HFFc6 (cell line): ENCODE results near the gene METTL1. TPM values are rescaled to one million over a fixed set of nuclear protein-coding genes. Genes with fewer than 3 reads are reported as not detected.
"Not testable (repeated sequence)": the region's sequence is repeated elsewhere in the genome, so short reads cannot be mapped to it uniquely, and the experiment has no call there.

Experiments used
- DNase-seq: peaks from one replicate; pipeline ENCODE4 v3.0.0-alpha.2; 2018
- H3K27ac Mint-ChIP-seq: 2 replicates; pipeline ENCODE4 v1.8.0; 2020; ENCODE audit warnings: mild to moderate bottlenecking, mixed read lengths
- H3K27me3 Mint-ChIP-seq: 2 replicates; pipeline ENCODE4 v1.8.0; 2021; ENCODE audit warnings: mild to moderate bottlenecking, moderate library complexity, mixed read lengths; ENCODE audit not compliant: insufficient read depth
- H3K36me3 Mint-ChIP-seq: 2 replicates; pipeline ENCODE4 v1.8.0; 2021; ENCODE audit warnings: low read depth, mixed read lengths
- H3K4me1 Mint-ChIP-seq: 2 replicates; pipeline ENCODE4 v1.8.0; 2020; ENCODE audit warnings: low read depth, mixed read lengths
- H3K4me3 Mint-ChIP-seq: 2 replicates; pipeline ENCODE4 v1.8.0; 2020; ENCODE audit warnings: mild to moderate bottlenecking, moderate library complexity, mixed read lengths
- H3K9me3 Mint-ChIP-seq: 2 replicates; pipeline ENCODE4 v1.8.0; 2020; ENCODE audit warnings: mild to moderate bottlenecking, mixed read lengths
- CTCF ChIP-seq: fragments of 200-600 bp; sonication (generic); IDR thresholded peaks from 2 replicates; pipeline ENCODE4 v1.5.0; 2021; ENCODE audit warnings: antibody characterized with exemption, mild to moderate bottlenecking
- long read RNA-seq: library from polyadenylated mRNA; unstranded; transcript quantifications from one replicate; pipeline ENCODE4 v2.0.0, GENCODE V29; 2019
- total RNA-seq, 6 experiments: library from RNA; stranded (reverse); fragmentation: NEBNext Ultra II Directional; extraction: Animal tissue kit (Norgen Biotek cat#: 25700); gene quantifications; 2 replicates in 1 of 6; 3 replicates in 5 of 6; pipeline ENCODE4 v1.2.3, GENCODE V29; 2021

Gene METTL1
- 10 to 100 TPM; 30.0 to 41.8 (median 36.0) TPM for total RNA-seq
- long read RNA-seq, transcript METTL1-202 (6 exons, 2,066 nt), result major isoform, 36 of 41 reads
- long read RNA-seq, partial matches to known transcripts, result 3 of 41 reads
- long read RNA-seq, other reads (novel, unspliced or antisense), result 1 of 41 reads

- Mint-ChIP-seq H3K4me1 (peaks cover 39% of the 10 kb centered on the region), H3K4me3 (peak within 1 kb of the TSS; percentile 99), H3K27ac (peak within 1 kb of the TSS; percentile 100), H3K27me3 (peaks cover 2% of the 10 kb centered on the region), H3K9me3 (no peaks in the 10 kb centered on the region), H3K36me3 (peaks cover 35% of the 10 kb centered on the region)
- no peak for TF ChIP-seq CTCF
- peak; percentile 94 for DNase-seq
Observed at GRCh38 chr12:57771873-57772428, at the start of gene METTL1. Gene METTL1, minus strand, starts transcription at chr12:57772105. Its CDS starts 22 bp downstream, at chr12:57772083.

DNA sequence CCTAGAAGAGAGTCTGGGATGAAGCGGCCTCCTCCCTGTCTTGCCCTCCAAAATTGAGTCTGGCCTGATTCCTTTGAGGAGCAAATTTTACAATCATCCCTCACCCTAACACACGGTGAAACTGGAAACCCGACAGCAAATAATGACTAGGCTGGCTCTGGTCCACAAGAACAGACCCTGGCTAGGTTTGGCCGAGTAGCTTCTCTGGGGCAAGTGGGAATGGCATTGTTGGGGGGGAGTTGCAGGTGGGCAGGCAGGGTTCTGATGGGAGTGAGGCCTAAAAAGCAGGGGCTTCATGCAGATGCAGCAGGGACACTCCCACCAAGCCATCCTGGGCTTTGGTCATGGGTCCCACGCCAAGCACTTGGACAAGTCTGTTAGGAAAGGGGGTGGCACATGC is 49.1 kb upstream of the METTL1 start:
- not testable (repeated sequence) for DNase-seq, H3K4me3 Mint-ChIP-seq, H3K9me3 Mint-ChIP-seq, H3K27me3 Mint-ChIP-seq
- Mint-ChIP-seq H3K27ac (peak overlapping the region; percentile 13; the same call in 1 of the 2 replicates), H3K4me1 (peaks cover 19% of the 10 kb centered on the region), H3K36me3 (peaks cover 30% of the 10 kb centered on the region)

DNA sequence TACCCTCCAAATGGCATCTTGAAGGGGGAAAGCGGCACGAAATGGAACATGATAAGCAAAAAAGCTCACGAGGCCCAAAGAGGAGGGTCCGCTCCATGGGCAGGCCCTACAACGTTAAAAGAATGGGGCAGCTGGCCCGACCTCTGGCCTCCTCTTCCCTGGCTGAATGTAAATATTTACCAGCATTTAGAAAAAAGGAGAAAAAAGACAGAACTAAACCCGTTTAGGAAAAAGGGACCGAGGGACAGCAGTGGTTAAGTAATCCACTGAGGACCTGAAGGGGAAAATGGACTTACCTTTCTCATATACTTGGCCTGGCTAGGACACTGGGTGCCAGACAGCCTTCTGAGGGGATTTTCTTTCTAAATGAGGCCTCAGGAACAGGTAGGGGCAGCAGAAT is 48.2 kb upstream of the METTL1 start:
- Mint-ChIP-seq H3K4me1 (peaks cover 19% of the 10 kb centered on the region), H3K36me3 (peaks cover 21% of the 10 kb centered on the region)
- not testable (repeated sequence) for H3K27me3 Mint-ChIP-seq, H3K27ac Mint-ChIP-seq, DNase-seq, H3K9me3 Mint-ChIP-seq, H3K4me3 Mint-ChIP-seq

GRCh38 chr12:57817990-57818331 is 46.1 kb upstream of the METTL1 start:
- H3K9me3 Mint-ChIP-seq, H3K27ac Mint-ChIP-seq, H3K27me3 Mint-ChIP-seq, H3K4me3 Mint-ChIP-seq, H3K36me3 Mint-ChIP-seq, DNase-seq: not testable (repeated sequence)
- peaks cover 19% of the 10 kb centered on the region for H3K4me1 Mint-ChIP-seq

- H3K4me3 Mint-ChIP-seq, result no peak overlapping the region
- H3K27ac Mint-ChIP-seq, result no peak overlapping the region
Observed at GRCh38 chr12:57817261-57817989, 45.5 kb upstream of the METTL1 start.

DNA sequence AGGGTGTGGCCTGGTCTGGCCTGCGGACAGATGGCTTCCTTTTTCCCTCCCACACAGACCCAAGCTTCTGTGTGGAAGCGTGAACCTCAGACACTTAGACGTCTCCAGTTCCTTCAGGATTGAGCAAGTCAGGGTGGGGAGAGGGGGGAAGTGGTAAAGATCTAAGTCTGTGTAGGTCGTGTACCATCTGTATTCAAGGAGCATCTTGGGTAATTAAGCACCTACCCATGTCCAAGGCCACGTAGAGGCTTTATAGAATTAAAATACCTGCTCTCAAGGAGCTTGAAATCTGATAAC is 44.9 kb upstream of the METTL1 start:
- Mint-ChIP-seq H3K27ac (no peak overlapping the region), H3K4me3 (no peak overlapping the region), H3K9me3 (no peaks in the 10 kb centered on the region), H3K27me3 (no peaks in the 10 kb centered on the region; the same call in 1 of the 2 replicates), H3K36me3 (no peaks in the 10 kb centered on the region; the same call in 1 of the 2 replicates), H3K4me1 (peaks cover 19% of the 10 kb centered on the region)
- TF ChIP-seq CTCF, result no peak
- no peak for DNase-seq

More at GRCh38 chr12:57817261-57817989, 45.5 kb upstream of the METTL1 start:
- no peak for TF ChIP-seq CTCF
- Mint-ChIP-seq H3K4me1 (peaks cover 19% of the 10 kb centered on the region), H3K36me3 (peaks cover 4% of the 10 kb centered on the region; the same call in 1 of the 2 replicates), H3K27me3 (no peaks in the 10 kb centered on the region; the same call in none of the 2 replicates), H3K9me3 (no peaks in the 10 kb centered on the region)
- DNase-seq, result no peak
